GM23338 (cell line): Measurements from ENCODE around the gene GNB4. TPM values are rescaled to one million over a fixed set of nuclear protein-coding genes. Genes with fewer than 3 reads are reported as not detected.
A peak's percentile ranks its signal among the peaks of the same experiment; 100 is the strongest.

Experiments
- ATAC-seq: fragments of 200-7000 bp; cut with Tn5 transposase; 3 replicates; pipeline ENCODE4 v1.9.1; 2020
- DNase-seq: peaks from one replicate; pipeline ENCODE4 v3.0.0-alpha.2; 2015; ENCODE audit warnings: low spot score
- H2AFZ ChIP-seq: fragments of 200-600 bp; sonication (generic); 2 replicates; pipeline ENCODE4 v1.8.0; 2016; ENCODE audit warnings: antibody characterized with exemption, mild to moderate bottlenecking, moderate library complexity
- H3F3A ChIP-seq: fragments of 200-600 bp; sonication (generic); replicated peaks from 2 replicates; pipeline ENCODE4 v1.8.0; 2017; ENCODE audit warnings: antibody characterized with exemption, mixed run types, low read depth
- H3K27ac ChIP-seq: fragments of 200-600 bp; sonication (generic); 2 replicates; pipeline ENCODE4 v1.6.1; 2016; ENCODE audit warnings: low read depth
- H3K27me3 ChIP-seq: fragments of 200-600 bp; sonication (generic); 2 replicates; pipeline ENCODE4 v1.8.0; 2016; ENCODE audit warnings: mild to moderate bottlenecking, mixed run types, moderate library complexity; ENCODE audit not compliant: insufficient read depth
- H3K36me3 ChIP-seq: fragments of 200-600 bp; sonication (generic); 2 replicates; pipeline ENCODE4 v1.8.0; 2016; ENCODE audit warnings: mild to moderate bottlenecking; ENCODE audit not compliant: insufficient read depth
- H3K4me1 ChIP-seq: fragments of 200-600 bp; sonication (generic); 2 replicates; pipeline ENCODE4 v1.8.0; 2016; ENCODE audit warnings: mild to moderate bottlenecking, moderate library complexity; ENCODE audit not compliant: insufficient read depth
- H3K4me2 ChIP-seq: fragments of 200-600 bp; sonication (generic); 2 replicates; pipeline ENCODE4 v1.7.1; 2017; ENCODE audit warnings: mixed run types
- H3K4me3 ChIP-seq: fragments of 200-600 bp; sonication (generic); 2 replicates; pipeline ENCODE4 v1.6.1; 2016; ENCODE audit warnings: mixed run types
- H3K79me2 ChIP-seq: fragments of 200-600 bp; sonication (generic); replicated peaks from 2 replicates; pipeline ENCODE4 v1.8.0; 2017; ENCODE audit warnings: mild to moderate bottlenecking; ENCODE audit not compliant: insufficient read depth
- H3K9me2 ChIP-seq: fragments of 200-600 bp; sonication (generic); 2 replicates; pipeline ENCODE4 v1.8.0; 2017; ENCODE audit not compliant: insufficient read depth
- H4K20me1 ChIP-seq: fragments of 200-600 bp; sonication (generic); replicated peaks from 2 replicates; pipeline ENCODE4 v1.8.0; 2017; ENCODE audit warnings: mild to moderate bottlenecking; ENCODE audit not compliant: insufficient read depth
- H3K27ac Mint-ChIP-seq: 2 replicates; pipeline ENCODE4 v1.8.0; 2020; ENCODE audit warnings: inconsistent platforms, mild to moderate bottlenecking, moderate library complexity, mixed read lengths
- H3K27me3 Mint-ChIP-seq: 3 replicates; pipeline ENCODE4 v1.8.0; 2022; ENCODE audit warnings: low read depth, mild to moderate bottlenecking, moderate library complexity, mixed read lengths, inconsistent platforms; ENCODE audit not compliant: insufficient read depth, poor library complexity
- H3K36me3 Mint-ChIP-seq: 3 replicates; pipeline ENCODE4 v1.8.0; 2021; ENCODE audit warnings: low read depth, mild to moderate bottlenecking, inconsistent platforms, moderate library complexity, mixed read lengths
- H3K4me1 Mint-ChIP-seq: 3 replicates; pipeline ENCODE4 v1.8.0; 2020; ENCODE audit warnings: mild to moderate bottlenecking, inconsistent platforms, mixed read lengths
- H3K4me3 Mint-ChIP-seq: 3 replicates; pipeline ENCODE4 v1.8.0; 2021; ENCODE audit warnings: moderate library complexity, mild to moderate bottlenecking, inconsistent platforms, mixed read lengths
- H3K9me3 Mint-ChIP-seq: 3 replicates; pipeline ENCODE4 v1.8.0; 2020; ENCODE audit warnings: moderate library complexity, mild to moderate bottlenecking, inconsistent platforms, mixed read lengths
- CREB1 ChIP-seq: fragments of 250-450 bp; sonication (Bioruptor Pico); IDR thresholded peaks from 2 replicates; pipeline ENCODE4 v1.5.0; 2020; ENCODE audit warnings: low read depth, mild to moderate bottlenecking, moderate library complexity
- ETS1 ChIP-seq: IDR thresholded peaks from 2 replicates; pipeline ENCODE4 v1.6.1; 2016; ENCODE audit warnings: antibody characterized with exemption
- EZH2 ChIP-seq: fragments of 200-600 bp; sonication (generic); IDR thresholded peaks from one replicate; pipeline ENCODE4 v1.8.0; 2017; ENCODE audit warnings: antibody characterized with exemption, mild to moderate bottlenecking, low read depth; ENCODE audit not compliant: unreplicated experiment
- EZH2phosphoT487 ChIP-seq: fragments of 200-600 bp; sonication (generic); IDR thresholded peaks from one replicate; pipeline ENCODE4 v1.8.1; 2018; ENCODE audit warnings: antibody characterized with exemption; ENCODE audit not compliant: unreplicated experiment
- STAT1 ChIP-seq: IDR thresholded peaks from one replicate; pipeline ENCODE4 v1.6.1; 2016; ENCODE audit warnings: antibody characterized with exemption; ENCODE audit not compliant: unreplicated experiment
- ZNF114 ChIP-seq: fragments of 250-450 bp; sonication (Bioruptor Pico); IDR thresholded peaks from 2 replicates; pipeline ENCODE4 v1.5.0; 2020; ENCODE audit warnings: mild to moderate bottlenecking, moderate library complexity
- ZNF331 ChIP-seq: fragments of 250-450 bp; sonication (Bioruptor Pico); IDR thresholded peaks from 2 replicates; pipeline ENCODE4 v1.5.0; 2020; ENCODE audit warnings: low read depth, mild to moderate bottlenecking, moderate library complexity
- polyA plus RNA-seq: library from polyadenylated mRNA; unstranded; fragments of >200 nt; fragmentation: Nextera tagmentation; extraction: Ambion mirVana; gene quantifications from 2 replicates; pipeline ENCODE4 v1.2.1, GENCODE V29; 2016
- total RNA-seq: library from RNA; depleted of rRNA; stranded (reverse); fragments of >200 nt; shearing (Covaris generic); gene quantifications from 2 replicates; pipeline ENCODE4 v1.2.3, GENCODE V29; 2014
- TF ChIP-seq, protein P1 (sequence below), 2 experiments: fragments of 200-600 bp in 1 of 2; sonication (generic) in 1 of 2; conservative IDR thresholded peaks; 2 replicates each; pipeline versions ENCODE4 v1.5.1 to v1.6.1; 2016 to 2017; ENCODE audit warnings: antibody characterized with exemption in 2 of 2, low read depth in 2 of 2, mild to moderate bottlenecking in 2 of 2, moderate library complexity in 1 of 2
- TF ChIP-seq, protein P2 (sequence below): fragments of 250-450 bp; sonication (Bioruptor Pico); IDR thresholded peaks from 2 replicates; pipeline ENCODE4 v1.5.0; 2020; ENCODE audit warnings: mild to moderate bottlenecking, moderate library complexity

Gene GNB4
- total and polyA plus RNA-seq, 2 experiments from 2014 or later, result 11.3 to 28.4 TPM

DNA sequence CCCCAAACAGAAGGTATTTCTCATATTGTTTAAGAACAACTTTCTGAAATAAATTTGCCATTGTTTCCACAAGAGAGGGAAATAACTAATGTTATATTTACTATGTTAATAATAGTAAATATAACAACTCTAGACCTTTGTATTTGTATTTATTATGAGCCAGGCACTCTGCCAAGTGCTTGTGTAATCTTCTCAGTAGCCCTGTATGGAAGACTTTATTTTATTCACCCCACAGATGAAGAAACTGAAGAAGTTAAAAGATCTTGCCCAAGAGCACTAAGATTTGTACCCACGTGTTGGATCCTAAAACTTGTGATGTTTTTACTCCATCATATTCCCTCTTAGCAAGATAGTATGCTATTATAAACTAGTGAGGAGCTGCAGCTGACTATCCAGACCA, 12.0 kb upstream of the GNB4 start:
- no peaks in the 10 kb centered on the region for H3K36me3 Mint-ChIP-seq
- H3K4me1 ChIP-seq, result no peaks in the 10 kb centered on the region
- H2AFZ ChIP-seq, result peak overlapping the region; percentile 34; the same call in 1 of the 2 replicates
- H3K27ac Mint-ChIP-seq, result no peak overlapping the region
- H3K36me3 ChIP-seq, result no peaks in the 10 kb centered on the region; the same call in 1 of the 2 replicates
- no peaks in the 10 kb centered on the region for H3K79me2 ChIP-seq
- no peaks in the 10 kb centered on the region for H3F3A ChIP-seq
- peaks cover 3% of the 10 kb centered on the region for H3K27me3 Mint-ChIP-seq
- no peak for DNase-seq
- H4K20me1 ChIP-seq, result no peaks in the 10 kb centered on the region
- no peaks in the 10 kb centered on the region; the same call in 2 of the 3 replicates for H3K9me3 Mint-ChIP-seq
- H3K4me3 ChIP-seq, result no peak overlapping the region
- 0 out of 2 replicates have a peak overlapping the region, but pooled peaks have one; percentile 43 for H3K27ac ChIP-seq
- no peaks in the 10 kb centered on the region for H3K27me3 ChIP-seq
- peaks cover 8% of the 10 kb centered on the region for H3K4me1 Mint-ChIP-seq
- TF ChIP-seq EZH2 (no peak), EZH2phosphoT487 (no peak), ZNF331 (CRISPR knock-in tag) (no peak), CREB1 (no peak), STAT1 (no peak), ZNF114 (CRISPR knock-in tag) (no peak), ETS1 (no peak)
- TF ChIP-seq, protein P1, sequence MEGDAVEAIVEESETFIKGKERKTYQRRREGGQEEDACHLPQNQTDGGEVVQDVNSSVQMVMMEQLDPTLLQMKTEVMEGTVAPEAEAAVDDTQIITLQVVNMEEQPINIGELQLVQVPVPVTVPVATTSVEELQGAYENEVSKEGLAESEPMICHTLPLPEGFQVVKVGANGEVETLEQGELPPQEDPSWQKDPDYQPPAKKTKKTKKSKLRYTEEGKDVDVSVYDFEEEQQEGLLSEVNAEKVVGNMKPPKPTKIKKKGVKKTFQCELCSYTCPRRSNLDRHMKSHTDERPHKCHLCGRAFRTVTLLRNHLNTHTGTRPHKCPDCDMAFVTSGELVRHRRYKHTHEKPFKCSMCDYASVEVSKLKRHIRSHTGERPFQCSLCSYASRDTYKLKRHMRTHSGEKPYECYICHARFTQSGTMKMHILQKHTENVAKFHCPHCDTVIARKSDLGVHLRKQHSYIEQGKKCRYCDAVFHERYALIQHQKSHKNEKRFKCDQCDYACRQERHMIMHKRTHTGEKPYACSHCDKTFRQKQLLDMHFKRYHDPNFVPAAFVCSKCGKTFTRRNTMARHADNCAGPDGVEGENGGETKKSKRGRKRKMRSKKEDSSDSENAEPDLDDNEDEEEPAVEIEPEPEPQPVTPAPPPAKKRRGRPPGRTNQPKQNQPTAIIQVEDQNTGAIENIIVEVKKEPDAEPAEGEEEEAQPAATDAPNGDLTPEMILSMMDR (conservative IDR thresholded peaks at IDR 0.05; ENCODE audit: low read depth in 2 of 2), result no peak
- TF ChIP-seq, protein P2, sequence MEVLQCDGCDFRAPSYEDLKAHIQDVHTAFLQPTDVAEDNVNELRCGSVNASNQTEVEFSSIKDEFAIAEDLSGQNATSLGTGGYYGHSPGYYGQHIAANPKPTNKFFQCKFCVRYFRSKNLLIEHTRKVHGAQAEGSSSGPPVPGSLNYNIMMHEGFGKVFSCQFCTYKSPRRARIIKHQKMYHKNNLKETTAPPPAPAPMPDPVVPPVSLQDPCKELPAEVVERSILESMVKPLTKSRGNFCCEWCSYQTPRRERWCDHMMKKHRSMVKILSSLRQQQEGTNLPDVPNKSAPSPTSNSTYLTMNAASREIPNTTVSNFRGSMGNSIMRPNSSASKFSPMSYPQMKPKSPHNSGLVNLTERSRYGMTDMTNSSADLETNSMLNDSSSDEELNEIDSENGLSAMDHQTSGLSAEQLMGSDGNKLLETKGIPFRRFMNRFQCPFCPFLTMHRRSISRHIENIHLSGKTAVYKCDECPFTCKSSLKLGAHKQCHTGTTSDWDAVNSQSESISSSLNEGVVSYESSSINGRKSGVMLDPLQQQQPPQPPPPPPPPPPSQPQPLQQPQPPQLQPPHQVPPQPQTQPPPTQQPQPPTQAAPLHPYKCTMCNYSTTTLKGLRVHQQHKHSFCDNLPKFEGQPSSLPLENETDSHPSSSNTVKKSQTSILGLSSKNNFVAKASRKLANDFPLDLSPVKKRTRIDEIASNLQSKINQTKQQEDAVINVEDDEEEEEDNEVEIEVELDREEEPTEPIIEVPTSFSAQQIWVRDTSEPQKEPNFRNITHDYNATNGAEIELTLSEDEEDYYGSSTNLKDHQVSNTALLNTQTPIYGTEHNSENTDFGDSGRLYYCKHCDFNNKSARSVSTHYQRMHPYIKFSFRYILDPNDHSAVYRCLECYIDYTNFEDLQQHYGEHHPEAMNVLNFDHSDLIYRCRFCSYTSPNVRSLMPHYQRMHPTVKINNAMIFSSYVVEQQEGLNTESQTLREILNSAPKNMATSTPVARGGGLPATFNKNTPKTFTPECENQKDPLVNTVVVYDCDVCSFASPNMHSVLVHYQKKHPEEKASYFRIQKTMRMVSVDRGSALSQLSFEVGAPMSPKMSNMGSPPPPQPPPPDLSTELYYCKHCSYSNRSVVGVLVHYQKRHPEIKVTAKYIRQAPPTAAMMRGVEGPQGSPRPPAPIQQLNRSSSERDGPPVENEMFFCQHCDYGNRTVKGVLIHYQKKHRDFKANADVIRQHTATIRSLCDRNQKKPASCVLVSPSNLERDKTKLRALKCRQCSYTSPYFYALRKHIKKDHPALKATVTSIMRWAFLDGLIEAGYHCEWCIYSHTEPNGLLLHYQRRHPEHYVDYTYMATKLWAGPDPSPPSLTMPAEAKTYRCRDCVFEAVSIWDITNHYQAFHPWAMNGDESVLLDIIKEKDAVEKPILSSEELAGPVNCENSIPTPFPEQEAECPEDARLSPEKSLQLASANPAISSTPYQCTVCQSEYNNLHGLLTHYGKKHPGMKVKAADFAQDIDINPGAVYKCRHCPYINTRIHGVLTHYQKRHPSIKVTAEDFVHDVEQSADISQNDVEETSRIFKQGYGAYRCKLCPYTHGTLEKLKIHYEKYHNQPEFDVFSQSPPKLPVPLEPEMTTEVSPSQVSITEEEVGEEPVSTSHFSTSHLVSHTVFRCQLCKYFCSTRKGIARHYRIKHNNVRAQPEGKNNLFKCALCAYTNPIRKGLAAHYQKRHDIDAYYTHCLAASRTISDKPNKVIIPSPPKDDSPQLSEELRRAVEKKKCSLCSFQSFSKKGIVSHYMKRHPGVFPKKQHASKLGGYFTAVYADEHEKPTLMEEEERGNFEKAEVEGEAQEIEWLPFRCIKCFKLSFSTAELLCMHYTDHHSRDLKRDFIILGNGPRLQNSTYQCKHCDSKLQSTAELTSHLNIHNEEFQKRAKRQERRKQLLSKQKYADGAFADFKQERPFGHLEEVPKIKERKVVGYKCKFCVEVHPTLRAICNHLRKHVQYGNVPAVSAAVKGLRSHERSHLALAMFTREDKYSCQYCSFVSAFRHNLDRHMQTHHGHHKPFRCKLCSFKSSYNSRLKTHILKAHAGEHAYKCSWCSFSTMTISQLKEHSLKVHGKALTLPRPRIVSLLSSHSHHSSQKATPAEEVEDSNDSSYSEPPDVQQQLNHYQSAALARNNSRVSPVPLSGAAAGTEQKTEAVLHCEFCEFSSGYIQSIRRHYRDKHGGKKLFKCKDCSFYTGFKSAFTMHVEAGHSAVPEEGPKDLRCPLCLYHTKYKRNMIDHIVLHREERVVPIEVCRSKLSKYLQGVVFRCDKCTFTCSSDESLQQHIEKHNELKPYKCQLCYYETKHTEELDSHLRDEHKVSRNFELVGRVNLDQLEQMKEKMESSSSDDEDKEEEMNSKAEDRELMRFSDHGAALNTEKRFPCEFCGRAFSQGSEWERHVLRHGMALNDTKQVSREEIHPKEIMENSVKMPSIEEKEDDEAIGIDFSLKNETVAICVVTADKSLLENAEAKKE (CRISPR knock-in tag), result no peak
- no peak overlapping the region for H3K4me3 Mint-ChIP-seq
- H3K4me2 ChIP-seq, result no peak overlapping the region
- H3K9me2 ChIP-seq, result no peaks in the 10 kb centered on the region
- ATAC-seq, result no peak
